NCI-H1436 (cell line): ENCODE results near the gene GPR61.

Experiments
- DNase-seq: peaks from one replicate; lab custom pipeline; 2025; lab: John Stamatoyannopoulos, UW

The GPR61 gene

GRCh38 chr1:109570414-109570813 lies 30.7 kb downstream of the GPR61 start:
- no peak for DNase-seq

GRCh38 chr1:109573785-109574184 lies 34.1 kb downstream of the GPR61 start:
- no peak for DNase-seq

- DNase-seq, result no peak
Observed at GRCh38 chr1:109578947-109579443, 39.3 kb downstream of the GPR61 start.

- DNase-seq, result no peak
Observed at GRCh38 chr1:109579491-109579890, 39.8 kb downstream of the GPR61 start.

GRCh38 chr1:109582021-109582420 lies 42.3 kb downstream of the GPR61 start:
- DNase-seq, result no peak

GRCh38 chr1:109584766-109585165 lies 45.1 kb downstream of the GPR61 start:
- no peak for DNase-seq

GRCh38 chr1:109586055-109586454 lies 46.4 kb downstream of the GPR61 start:
- no peak for DNase-seq

- no peak for DNase-seq
Observed at GRCh38 chr1:109589177-109589576, 49.5 kb downstream of the GPR61 start.

GRCh38 chr1:109589679-109590078 lies 50.0 kb downstream of the GPR61 start:
- no peak for DNase-seq

- no peak for DNase-seq
Observed at GRCh38 chr1:109592916-109593315, 53.2 kb downstream of the GPR61 start.

- no peak for DNase-seq
Observed at GRCh38 chr1:109595531-109595930, 55.9 kb downstream of the GPR61 start.
